Activated effector memory CD4-positive, alpha-beta T cell treated with anti-CD3 and anti-CD28 coated beads, Interleukin-2, amount 50 U/mL, for 16 hours (primary cell): ENCODE results near the gene WIPI1.
A peak's percentile ranks its signal among the peaks of the same experiment; 100 is the strongest.

Experiments used
- DNase-seq: peaks from one replicate; pipeline ENCODE4 v3.0.0-alpha.2; 2020

Gene WIPI1

GRCh38 chr17:68460146-68460545, 2.9 kb upstream of the WIPI1 start:
- no peak for DNase-seq

- DNase-seq, result no peak
Measured at GRCh38 chr17:68459037-68459639, 1.8 kb upstream of the WIPI1 start.

GRCh38 chr17:68458260-68459036, 1.2 kb upstream of the WIPI1 start:
- no peak for DNase-seq

- DNase-seq, result peak; percentile 100
Measured at GRCh38 chr17:68457539-68458259, 403 bp upstream of the WIPI1 start.

GRCh38 chr17:68456339-68457167, 743 bp downstream of the WIPI1 start:
- DNase-seq, result no peak

DNA sequence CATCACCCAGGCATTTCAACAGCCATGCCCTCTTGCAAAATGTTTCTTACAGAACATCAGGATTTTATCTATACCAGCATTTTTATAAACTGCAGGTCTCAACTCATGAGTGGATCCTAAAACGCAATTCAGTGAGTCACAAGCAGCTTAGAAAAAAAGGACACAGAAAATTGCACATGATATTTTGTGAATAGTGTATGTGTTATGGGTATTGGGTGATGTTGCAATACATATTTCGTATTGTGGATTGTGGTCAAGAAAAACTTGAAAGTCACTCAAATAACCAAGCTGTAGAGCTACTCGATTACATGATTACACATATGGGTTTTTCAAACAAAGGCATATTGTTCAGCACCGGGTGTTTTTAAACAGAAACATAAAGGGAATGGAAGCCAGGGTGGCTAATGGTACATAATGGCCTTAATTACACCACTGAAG, 1.4 kb downstream of the WIPI1 start:
- no peak for DNase-seq

DNA sequence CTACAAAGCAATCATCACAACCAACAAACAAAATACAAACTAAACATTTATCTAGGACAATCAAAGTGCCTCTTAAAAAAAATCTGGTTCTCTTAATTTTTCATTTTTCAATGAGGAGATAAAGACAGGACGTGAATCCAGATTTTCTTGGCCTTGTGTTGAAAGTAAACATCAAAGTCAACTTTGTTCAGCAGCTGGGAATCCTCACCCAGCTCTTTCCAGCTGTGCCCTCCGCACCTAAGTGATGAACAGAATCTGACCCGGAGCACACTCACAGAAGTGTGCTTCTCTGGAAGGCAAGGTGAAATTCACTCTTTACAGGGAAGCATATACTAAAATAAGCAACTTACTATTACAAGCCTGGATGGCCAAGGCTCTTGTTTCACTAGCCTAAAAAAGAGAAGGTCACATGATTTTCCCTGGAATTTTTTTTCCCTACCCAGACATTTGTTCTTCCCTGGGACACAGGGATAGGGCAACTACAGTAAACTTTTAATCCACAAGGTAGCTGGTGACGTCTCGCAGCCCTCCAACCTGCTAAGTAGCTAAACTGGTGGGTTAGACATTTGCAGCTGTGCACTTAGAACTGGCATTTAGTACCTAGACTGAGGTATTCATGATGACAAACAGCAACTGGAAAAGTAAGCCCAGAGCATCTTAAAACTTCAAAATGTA, 3.2 kb downstream of the WIPI1 start:
- no peak for DNase-seq

GRCh38 chr17:68452724-68453290, 4.5 kb downstream of the WIPI1 start:
- DNase-seq, result no peak

DNA sequence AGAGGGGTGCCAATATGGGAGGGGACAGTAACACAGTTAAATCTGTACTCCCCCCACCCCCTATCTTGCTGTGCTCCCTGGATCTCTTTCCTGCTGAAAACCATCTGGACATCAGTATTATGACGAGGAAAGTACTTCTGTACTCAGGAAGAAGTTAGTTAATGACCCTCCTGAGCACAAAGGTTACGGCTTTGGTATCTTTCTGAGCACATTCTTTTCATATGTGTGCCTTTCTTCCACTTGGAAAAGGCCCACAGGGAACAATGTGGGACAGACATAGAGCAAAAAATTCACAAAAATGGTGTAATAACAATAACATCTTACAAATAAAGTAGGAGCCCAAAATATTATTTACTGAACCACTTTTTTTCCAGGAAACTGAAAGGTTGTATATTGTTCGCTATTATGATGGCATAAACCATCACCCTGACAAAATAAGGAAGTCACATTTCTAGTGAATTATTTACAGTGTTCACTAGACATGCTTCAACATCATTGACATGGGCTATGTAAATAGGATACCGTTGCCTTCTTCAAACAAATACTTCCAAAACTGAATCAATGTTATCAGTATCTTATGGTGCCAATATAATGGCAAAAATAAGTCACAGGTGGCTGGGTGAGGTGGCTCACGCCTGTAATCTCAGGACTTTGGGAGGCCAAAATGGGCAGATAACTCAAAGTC, 5.5 kb downstream of the WIPI1 start:
- no peak for DNase-seq

DNA sequence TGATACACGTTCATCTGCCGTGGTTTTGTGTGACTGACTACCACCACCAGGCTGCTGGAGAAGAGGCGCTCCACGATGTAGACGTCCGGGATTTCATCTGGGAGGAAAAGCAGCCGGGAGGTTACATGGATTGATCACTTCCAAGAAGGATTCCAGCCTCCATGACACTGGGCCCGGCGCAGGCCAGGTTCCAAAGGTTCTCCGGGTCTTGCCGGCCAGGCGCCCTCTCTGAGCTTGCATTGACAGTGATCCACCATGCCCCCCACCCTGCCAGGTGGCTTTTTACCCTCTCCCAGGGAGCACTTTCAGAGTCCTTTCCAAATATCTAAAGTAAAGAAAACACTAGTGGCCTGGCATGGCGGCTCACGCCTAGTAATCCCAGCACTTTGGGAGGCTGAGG, 6.5 kb downstream of the WIPI1 start:
- DNase-seq, result no peak

GRCh38 chr17:68450391-68450790, 6.9 kb downstream of the WIPI1 start:
- DNase-seq, result no peak

DNA sequence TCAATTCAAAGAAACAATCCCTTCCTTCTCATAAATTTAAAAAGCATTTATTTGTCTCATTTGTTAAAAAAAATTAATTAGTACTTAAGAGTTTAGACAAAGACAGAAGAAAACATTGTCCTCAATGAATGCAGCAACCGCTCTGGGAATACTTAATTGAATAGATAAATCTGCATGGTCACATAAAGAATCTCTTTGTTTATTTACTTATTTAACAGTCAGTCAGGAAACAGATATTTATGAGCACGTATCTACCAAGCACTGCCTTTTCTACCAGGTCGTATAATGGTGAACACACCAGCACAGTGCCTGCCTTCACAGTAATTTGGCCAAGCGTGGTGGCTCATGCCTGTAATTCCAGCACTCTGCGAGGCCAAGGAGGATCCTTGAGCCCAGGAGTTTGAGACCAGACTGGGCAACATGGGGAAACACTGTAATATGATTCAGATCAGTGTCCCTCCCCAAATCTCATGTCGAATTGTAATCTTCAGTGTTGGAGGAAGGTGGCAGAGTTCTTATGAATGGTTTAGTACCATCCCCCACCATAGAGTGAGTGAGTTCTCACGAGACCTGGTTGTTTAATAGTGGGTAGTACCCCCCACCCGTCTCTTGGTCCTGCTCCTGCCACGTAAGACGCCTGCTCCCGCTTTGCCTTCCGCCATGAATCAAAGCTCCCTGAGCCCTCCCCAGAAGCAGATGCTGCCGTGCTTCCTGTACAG, 8.1 kb downstream of the WIPI1 start:
- DNase-seq, result no peak

GRCh38 chr17:68446626-68447041, 10.7 kb downstream of the WIPI1 start:
- no peak for DNase-seq

DNA sequence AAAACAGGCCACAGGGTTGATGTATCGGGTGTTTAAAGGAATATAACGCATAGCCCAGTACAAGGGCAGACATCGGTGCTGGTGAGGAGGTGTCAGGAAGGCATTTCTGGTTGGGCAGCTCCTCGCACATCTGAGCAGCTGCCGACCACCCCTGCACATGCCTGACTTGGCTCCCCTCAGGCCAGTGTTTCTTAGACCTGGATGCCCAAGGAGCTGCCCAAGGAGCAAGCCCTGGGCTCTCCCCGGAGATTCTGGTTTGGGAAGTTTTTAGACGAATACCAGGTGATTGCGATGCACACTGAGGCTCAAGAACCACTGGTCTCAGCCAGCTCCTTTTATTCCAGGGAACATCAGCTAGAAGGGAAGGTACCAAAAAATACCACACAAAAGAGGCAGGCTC, 11.6 kb downstream of the WIPI1 start:
- DNase-seq, result no peak

GRCh38 chr17:68443972-68444464, 13.3 kb downstream of the WIPI1 start:
- peak; percentile 9 for DNase-seq

DNA sequence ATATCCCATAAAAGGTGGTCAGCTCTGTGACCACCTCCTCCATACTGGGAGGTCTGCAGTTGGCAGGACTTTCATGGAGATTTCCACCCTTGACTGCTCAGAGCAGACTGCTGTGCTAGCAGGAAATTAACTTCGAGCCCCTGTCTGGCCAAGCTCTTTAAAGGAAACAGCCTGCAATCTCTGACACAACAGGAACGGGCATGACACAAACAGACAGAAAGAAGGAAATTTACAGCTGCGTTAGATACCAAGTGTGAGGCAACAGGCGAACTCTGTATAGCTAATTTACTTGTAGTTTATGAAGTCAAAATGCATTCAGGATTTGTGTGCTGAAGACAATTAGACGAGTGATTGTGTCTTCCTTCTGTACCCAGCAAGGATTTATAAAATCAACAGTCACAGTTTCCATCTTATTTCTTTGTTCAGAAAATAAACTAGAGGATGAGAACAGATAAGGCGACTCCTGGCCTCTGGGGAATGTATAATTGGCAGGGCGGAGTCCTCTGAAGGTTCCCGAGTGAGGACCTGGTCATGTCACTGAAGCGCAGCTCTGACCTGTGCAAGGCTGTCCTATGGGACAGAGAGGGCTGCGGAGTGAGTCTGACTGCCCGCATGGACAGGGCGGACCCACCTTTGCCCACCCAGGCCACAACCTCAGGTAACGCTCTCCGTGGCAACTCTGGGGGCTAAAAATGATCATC, 16.1 kb downstream of the WIPI1 start:
- no peak for DNase-seq

DNA sequence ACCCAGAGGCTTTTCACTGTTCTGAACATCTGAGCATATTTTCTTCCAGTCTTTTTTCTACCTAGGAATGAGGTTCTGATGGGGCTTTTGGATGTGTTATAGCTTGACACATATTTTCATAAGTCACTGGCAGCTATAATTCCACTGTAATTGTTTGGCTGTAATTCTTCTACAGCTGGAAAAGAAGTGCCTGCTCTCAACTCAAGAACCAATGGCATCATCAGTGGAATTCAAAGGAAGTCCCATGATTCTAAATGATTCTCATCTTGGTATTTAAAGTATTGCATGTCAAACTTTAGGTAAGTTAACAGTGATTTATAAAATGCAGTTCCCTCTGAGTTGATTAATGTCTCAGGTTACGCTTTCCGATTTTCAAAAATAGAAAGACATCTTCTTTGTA, 16.8 kb downstream of the WIPI1 start:
- no peak for DNase-seq

GRCh38 chr17:68439656-68440290, 17.5 kb downstream of the WIPI1 start:
- DNase-seq, result no peak
